Retinal pigment epithelial cell (primary cell): Measurements from ENCODE around the gene HNMT.

ENCODE experiments used
- DNase-seq: peaks from one replicate; pipeline ENCODE4 v3.0.0-alpha.2; 2010; ENCODE audit warnings: low read depth
- H3K4me3 ChIP-seq: 2 replicates; pipeline ENCODE4 v1.5.1; 2011; ENCODE audit warnings: mild to moderate bottlenecking, low read length, control low read depth, moderate library complexity
- CTCF ChIP-seq: conservative IDR thresholded peaks from 2 replicates; pipeline ENCODE4 v1.5.1; 2011; ENCODE audit warnings: low read depth, low read length, control low read depth, inconsistent platforms

The HNMT gene

GRCh38 chr2:137975280-137976271, 11.3 kb downstream of the HNMT start:
- DNase-seq = no peak
- H3K4me3 ChIP-seq = no peak overlapping the region
- no peak for TF ChIP-seq CTCF

- no peak for TF ChIP-seq CTCF
- no peak overlapping the region for H3K4me3 ChIP-seq
- no peak for DNase-seq
Measured at GRCh38 chr2:137976274-137976673, 12.0 kb downstream of the HNMT start.

- DNase-seq = no peak
- H3K4me3 ChIP-seq = no peak overlapping the region
- no peak for TF ChIP-seq CTCF
Measured at GRCh38 chr2:137977790-137978189, 13.5 kb downstream of the HNMT start.

- TF ChIP-seq CTCF = no peak
- H3K4me3 ChIP-seq = no peak overlapping the region
- DNase-seq = no peak
Measured at GRCh38 chr2:137980459-137980858, 16.2 kb downstream of the HNMT start.

- no peak for TF ChIP-seq CTCF
- DNase-seq = no peak
- no peak overlapping the region for H3K4me3 ChIP-seq
Measured at GRCh38 chr2:137981112-137981656, 16.9 kb downstream of the HNMT start.

GRCh38 chr2:137983581-137983980, 19.3 kb downstream of the HNMT start:
- no peak overlapping the region for H3K4me3 ChIP-seq
- no peak for TF ChIP-seq CTCF
- DNase-seq = no peak

GRCh38 chr2:137986268-137986667, 22.0 kb downstream of the HNMT start:
- H3K4me3 ChIP-seq = no peak overlapping the region
- DNase-seq = no peak

More at GRCh38 chr2:137986268-137986667, 22.0 kb downstream of the HNMT start:
- TF ChIP-seq CTCF = no peak
